GM19025 (cell line): Measurements from ENCODE around the gene SMIM45.

Source experiments
- ATAC-seq: cut with Tn5 transposase; IDR thresholded peaks from one replicate; pipeline ENCODE4 v1.9.1; 2021; ENCODE audit warnings: mild to moderate bottlenecking, low read depth, moderate library complexity; ENCODE audit not compliant: unreplicated experiment

The SMIM45 gene

DNA sequence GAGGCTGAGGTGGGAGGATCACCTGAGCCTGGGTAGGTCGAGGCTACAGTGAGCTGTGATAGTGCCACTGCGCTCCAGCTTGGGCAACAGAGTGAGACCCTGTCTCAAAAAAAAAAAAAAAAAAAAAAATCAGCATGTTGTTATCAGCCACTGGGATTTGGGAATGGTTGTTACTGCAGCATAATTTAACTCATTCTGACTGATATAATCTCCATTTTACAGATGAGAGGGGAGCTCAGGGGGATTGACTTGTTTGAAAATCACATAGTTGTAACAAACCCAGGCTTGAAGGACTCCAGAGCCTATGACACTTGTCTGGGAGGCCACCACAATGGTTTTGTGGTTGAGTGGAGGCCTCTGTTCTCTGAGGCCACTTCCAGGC, 14.3 kb downstream of the SMIM45 start:
- ATAC-seq, result no peak

DNA sequence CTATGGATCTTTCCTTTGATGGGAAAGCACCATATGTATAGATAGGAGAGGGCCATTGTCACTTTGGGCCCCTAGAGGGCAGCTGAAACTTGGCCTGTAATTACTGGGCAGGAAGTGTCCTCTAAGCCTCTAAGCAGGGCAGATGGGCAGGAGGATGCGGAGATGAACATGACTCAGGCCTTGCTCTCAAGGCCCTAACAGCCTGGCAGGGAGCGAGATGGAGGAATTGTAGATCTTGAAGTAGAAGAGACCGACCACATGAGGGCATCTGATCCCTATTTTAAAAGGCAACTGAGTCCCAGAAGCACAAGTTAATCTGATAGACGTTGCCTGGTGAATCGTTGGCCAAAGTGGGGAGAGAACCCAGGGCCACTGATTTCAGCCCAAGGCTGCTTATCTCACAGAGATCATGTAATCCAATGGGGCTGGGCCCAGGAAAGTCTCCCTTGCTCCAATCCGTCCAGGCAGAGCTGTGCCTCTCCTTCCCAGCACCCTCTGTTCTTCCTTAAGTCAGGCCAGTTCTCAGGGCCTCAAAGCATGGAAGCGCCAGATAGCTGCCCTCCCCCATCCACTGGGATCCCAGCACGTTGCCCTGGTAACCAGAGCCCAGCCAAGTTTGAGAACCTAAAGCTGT, 14.8 kb downstream of the SMIM45 start:
- ATAC-seq, result no peak

DNA sequence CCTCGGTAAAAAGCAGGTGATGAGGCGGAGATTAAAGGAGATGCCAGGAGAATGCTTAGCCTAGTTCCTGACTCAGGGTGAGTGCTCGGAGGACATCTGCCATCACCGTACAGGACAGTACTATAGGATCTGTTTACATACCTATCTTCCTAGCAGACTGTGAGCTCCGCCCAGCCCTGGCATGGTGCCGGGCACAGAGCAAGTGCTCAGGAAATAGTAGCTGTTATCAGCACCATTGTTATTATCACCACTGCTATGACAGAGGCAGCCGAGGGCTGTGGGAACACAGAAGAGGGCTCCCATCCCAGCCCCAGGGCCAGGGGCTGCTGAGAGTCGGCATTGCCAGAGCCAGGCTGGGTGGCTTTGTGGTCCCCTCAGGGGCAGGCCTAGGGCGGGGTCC, 16.7 kb downstream of the SMIM45 start:
- no peak for ATAC-seq

DNA sequence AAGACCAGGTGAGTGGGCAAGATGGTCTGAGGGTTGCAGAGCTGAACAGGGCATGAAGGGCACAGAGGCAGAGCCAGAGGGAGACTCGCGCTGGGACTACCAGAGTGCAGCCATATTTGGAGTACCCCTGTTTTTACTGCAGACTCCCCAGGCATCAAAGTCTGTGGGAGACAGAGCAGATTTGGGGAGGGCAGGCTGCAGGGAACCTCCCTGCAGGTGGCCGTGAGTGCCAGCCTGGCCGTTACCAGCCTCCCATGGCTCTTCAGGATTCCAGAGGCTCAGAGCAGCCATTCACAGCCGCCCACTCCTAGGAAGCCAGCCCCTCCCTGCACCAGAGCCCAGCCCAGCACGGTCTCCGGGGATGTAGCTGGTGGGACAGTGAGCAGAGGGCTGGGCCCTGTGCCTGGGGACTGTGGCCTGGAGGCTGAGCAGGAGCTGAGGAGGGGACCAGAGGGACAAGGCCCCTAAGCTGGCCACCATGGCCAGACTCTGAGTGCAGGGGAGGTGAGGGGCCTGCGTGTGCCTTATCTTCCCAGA, 17.2 kb downstream of the SMIM45 start, which contains the start of gene SEPTIN3:
TSS of gene SEPTIN3 (plus strand) at position 334 of the 537 bp plus-strand sequence. CDS start 2,050 bp downstream, outside the sequence.
- ATAC-seq, result no peak

DNA sequence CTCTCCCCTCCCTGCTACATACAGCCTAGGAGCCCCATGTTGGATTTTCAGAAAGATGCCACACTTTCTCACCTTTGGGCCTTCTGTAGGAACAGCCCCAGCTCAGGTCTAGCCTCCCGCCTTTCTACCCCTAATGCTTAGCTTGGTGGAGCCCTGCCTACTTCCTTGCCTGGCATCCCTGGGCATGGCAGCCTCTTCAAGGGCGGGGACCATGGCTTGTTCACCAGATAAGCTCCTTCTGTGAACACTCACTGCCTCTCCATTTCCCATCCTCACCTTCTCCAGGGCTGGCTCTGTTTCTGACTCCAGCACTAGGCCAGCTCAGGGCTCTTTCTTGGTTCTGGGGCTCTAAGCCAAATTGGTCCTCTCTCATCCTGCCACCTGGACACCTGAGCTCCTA, 18.7 kb downstream of the SMIM45 start:
- ATAC-seq, result no peak

DNA sequence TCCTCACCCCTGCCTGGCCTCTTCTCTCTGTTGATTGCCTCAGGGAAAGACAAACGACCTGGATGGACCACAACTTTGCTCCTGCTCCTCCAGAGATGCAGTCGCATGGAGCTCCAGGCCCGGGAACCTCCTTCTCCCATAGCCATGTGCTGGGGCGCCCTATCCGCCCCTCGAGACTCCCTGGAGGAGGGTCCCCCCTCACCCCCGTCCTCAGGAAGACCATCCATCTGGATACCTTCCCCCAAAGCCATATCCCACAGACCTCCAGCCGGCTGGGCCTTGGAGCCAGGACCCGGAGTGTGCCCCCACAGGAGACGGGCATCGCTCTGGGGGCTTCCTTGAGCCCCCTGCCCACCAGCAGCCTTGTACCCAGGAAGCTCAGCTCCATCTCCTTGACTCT, 19.5 kb downstream of the SMIM45 start:
- no peak for ATAC-seq

DNA sequence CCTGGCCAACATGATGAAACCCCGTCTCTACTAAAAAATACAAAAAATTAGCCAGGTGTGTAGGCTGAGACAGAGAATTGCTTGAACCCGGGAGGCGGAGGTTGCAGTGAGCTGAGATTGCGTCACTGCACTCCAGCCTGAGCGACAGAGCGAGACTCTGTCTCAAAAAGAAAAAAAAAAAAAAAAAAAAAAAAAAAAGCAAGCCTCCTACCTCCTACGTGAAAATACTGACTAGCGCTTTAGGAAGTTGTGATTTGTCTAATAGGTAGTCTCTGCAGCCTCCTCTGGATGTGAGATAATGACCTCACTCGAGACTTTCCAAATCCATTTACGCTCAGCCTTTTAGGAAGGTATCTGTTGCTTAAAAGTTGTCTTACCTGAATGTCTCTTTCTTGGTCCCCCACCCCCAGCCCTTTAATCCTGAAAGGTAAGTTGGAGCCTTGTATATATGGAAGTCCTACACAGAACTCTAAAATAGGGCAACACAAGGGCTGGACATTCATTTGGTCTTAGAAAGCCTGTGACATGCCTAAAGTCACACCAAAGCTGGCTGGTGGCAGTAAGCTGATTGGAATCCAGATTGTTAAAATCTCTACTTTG, 22.8 kb downstream of the SMIM45 start:
- no peak for ATAC-seq

DNA sequence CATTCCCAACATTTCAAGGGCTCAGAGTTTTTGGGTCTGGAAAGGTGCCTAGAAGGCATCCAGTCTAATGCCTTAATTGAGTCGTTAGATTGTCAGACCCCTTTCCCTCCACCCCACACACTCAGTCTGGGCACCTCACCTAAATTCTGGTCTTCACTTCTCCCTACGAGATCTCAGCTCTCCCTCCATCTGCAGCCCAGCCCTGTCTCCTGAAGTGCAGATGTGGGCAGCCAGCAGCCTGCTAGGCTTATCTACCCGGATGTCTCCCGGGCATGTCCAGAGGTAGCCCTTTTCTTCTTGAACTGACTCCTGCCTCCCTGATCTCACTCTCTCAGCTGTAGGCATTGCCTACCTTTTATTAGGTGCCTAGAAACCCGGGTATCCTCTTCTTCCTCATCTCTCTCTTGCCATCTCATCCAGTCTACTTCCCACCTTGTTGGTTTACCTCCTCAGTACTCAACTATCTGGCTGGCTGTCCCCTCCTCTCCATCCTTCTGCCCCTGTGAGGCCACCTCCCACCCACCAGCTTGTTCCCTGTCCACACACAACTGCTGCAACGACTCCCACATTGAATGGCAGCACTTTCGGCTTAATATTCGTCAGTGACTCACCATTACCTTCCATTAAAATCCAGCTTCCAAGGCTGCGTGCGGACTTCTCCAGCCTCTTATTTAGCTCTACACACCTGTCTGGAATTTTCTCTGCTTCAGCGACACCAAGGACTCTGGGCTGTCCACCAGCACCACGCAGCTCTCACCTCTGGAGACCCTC, 23.5 kb downstream of the SMIM45 start:
- ATAC-seq, result no peak

DNA sequence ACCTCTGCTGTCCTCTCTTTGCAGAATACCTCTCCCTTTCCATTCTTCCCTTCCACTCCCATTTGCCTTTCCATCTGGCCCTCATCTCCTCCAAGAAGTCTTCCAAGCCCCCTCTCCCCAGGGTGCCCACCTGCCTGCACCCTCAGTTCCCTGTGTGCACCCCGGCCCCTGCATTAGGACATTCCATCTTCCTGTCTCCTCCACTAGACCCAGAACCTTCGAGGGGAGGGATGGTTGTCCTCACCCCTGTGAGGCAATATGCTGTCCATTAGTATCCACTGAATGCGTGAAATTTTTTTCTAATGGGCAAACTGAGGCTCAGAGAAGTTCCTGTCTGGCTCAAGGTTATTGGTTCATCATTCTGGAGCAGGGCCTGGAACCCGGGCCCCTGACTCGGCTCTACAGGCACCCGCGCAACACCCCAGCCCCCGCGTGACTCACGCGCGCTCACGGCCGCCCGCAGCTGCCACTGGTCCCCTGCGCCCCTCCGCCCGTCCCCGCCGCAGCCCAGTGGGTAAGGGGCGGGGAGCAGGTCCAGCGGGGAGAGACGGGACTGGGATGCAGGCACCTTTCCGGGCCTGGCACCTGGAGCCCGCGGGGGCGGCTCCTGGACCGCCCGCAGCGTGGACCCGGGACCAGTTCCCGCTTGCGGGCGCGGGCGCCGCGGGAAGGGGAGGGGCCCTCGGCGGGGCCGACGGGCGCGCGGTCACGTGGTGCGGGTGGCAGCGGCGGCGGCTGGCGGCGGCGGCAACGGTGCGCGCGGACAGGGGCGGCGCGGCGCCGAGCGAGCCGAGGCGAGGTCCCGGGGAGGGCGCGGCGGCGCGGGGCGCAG, 24.3 kb downstream of the SMIM45 start:
- ATAC-seq, result no peak

DNA sequence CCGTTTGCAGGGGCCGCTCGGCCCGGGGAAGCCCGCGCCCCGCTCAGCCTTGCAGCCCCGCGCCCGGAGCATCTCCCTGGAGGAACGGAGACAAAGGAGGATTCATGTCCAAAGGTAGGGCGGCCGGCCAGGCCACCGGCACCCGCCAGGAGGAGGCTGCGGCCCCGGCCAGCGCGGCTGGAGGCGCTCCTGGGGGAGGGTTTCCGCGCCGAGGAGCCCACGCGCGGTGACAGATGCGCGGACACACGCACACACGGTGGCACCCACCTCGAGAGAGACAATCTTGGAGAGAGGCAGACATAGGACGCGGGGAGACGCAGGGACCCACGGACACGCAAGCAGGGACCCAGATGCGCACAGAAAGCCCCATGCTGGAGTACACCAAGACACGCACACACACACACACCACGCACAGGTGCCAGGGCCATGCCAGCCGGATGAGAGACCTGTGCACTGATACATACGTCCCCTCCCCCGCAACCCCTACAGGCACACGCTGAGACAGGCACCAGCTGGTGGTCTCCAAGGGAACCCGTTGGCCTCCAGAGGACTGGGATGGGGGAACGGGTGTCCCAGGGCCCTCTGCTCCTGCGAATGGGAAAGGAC, 25.1 kb downstream of the SMIM45 start:
- no peak for ATAC-seq

DNA sequence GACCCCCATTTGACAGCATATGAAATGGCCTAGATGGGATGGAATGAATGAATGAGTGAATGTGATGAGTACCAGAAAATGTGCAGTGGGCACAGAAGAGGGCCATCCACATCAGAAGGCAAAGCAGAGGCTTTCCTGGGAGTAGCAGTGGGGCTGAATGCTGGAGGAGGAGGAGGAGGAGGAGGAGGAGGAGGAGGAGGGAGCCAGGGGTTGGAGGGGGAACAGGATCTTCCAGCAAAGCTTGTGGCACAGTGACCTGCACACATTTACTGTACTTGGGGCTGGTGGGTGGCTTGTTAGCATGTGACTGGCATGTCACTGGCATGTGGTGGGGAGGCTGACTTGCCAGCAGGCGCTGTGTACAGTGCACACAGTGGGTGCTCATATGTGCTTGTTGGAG, 26.8 kb downstream of the SMIM45 start:
- no peak for ATAC-seq

DNA sequence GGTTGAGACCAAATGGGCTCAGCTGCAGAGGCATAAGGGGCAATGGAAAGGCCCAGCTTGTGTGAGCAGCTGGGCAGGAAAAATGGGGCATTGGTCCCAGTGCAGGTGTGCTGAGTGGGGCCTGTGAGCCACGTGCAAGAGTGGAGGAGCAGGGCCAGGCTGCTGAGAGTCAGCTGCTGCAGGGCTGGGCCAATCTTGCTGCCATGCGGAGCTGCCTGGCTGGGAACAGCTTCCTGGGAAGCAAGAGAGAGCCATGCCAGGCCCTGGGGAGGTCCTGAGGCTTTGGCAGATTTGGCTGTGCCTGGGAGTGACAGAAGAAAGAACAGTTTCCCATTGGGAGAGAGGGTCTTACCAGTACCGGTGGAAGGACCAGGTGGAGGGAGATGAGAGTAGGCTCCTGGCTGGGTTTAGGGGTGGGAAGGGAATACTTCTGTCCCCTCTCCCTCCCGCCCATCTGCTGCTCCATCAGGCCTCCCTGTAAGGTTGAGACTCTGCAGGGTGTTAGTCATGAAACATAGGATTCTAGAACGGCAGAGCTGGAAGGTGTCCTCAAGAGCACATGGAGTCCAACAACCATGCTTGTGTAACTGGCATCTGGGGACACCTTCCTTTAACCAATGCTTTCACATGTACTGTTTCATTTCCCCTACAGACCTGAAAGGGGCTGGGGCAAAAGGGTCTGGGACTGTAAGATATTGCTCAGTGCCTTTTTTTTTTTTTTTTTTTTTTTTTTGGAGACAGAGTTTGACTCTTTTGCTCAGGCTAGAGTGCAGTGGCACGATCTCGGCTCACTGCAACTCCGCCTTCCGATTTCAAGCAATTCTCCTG, 27.7 kb downstream of the SMIM45 start:
- ATAC-seq, result no peak

DNA sequence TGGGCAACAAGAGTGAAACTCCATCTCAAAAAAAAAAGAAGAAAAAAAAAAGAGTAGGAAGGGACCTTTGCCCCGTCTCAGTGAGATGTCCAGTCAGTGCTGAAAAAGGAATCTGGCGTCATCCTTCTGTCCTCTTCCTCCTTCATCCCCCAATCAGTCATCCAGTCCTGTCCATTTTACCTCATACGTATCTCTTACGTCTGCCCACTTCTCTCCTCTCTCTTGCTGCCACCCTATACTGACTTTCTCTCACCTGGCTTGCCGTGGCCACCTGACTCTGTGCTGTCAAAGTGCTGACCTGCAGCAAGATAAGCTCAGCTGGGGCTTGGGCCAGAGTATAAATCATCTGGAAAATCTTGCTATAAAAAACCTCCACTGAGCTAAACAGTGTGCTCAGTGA, 30.9 kb downstream of the SMIM45 start:
- no peak for ATAC-seq

DNA sequence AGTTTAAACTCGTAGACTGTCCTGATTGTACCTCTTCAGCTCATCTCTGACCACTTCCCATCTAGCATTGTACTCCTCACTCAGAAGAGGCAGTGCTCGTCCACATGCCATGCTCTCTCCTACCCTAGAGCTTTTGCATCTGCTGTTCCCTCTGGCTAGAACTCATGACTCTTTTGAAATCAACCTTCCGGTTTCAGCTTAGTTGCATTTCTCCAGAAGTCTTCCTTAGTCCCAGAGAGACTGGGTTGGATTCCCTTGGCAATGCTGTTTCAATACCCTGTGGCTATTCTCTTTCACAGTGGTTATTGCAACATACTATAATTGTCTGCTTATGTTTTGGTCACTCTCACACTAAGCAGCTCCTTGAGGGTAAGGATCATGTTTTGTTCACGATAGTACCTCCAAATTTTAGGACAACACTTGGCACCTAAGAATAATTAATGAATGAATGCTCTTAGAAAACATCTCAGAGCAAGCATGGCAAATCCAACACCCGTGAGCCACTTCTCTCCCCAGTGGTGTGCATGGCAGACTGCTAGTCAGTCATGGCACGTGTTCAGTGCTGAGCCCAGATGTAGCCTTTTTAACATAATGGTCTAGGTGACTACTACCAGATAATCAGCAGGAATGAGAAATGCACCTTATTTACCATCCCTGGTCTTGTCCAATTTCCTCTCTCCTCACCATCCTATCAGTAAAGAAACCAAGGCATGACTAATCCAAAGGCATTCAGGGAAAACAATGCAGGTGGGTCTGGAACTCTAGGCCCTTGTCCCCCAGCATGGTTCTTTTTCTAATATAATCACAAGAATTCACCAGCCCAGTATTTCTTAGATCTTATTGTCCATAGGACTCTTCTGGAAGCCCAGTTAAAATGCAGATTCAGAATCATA, 31.8 kb downstream of the SMIM45 start:
- ATAC-seq, result no peak

DNA sequence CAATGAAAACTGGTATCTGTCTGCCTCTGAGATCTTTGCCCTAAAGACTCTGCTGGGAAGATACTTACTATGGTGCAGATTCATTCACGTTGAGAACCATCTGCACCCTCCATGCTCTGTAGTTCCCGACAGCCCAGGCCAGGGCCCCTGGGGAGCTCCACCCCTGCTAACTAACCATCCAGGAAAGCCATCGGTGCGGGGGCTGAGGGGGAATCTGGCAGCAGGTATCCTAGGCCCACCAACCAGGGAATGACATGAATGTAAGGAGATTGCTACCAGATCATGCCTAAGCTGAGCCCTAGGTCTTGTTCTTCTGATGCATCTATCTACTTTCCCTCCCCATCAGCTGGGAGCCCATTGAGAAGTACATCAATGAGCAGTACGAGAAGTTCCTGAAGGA, 35.3 kb downstream of the SMIM45 start:
- no peak for ATAC-seq

DNA sequence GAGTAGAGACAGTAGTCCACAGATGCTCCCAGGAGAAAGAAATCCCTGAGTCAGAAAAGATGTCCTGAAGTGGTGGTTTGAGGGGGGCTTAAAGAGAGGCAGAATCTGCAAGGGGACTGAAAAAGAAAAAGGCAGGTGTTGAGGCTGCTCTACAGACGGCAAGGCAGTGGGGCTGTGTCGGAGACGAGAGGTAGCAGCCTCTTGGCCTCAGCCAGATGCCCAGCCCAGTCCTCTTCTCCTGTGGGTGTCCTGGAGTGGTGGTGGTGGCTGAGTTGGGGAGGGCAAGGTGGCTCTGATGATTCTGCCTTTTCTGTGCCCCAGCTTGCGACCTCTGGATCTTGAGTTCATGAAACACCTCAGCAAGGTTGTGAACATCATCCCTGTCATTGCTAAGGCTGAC, 37.3 kb downstream of the SMIM45 start:
- ATAC-seq, result no peak

DNA sequence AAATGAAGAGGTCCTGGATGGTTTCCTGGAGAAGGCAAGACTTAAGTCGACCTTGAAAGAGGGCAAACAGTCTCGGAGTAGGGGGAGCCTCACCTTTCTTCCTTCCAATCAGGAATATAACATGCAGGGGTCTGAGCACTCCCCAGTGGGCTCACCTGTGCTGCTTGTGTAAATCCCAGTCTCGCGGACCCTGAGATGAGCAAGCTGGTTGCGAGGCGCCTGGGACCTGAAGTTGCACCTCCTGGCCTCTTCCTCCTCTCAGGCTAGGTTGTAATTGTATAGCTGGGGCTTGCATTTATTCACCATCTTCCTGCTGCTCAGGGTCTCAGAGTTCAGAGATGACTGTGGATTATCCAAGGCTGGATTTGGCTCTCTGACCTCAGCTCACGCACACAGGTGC, 39.2 kb downstream of the SMIM45 start:
- ATAC-seq, result no peak

DNA sequence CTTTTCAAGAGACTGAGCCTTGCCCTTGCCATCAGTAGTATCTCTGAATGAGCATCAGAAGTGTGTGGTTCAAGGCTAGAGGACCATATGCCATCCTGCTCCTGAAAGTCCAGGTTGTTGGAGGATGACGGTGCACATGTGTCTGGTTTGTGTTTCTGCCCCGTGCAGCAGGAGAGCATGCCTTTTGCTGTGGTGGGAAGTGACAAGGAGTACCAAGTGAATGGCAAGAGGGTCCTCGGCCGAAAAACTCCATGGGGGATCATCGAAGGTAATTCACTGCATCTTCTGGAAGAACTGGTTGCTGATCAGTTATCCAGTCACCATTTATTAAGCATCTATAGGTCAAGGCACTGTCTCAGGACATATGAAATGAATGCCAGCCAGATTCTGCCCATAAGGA, 40.5 kb downstream of the SMIM45 start:
- ATAC-seq, result no peak
